Transverse colon (tissue), 4 donors: Measurements from ENCODE around the gene FJX1.

Experiments used
- EP300 ChIP-seq: sonication (generic); formaldehyde crosslinking; IDR thresholded peaks from one replicate; pipeline ENCODE4 v1.6.1; 2017; ENCODE audit warnings: antibody characterized with exemption, low read depth
- POLR2AphosphoS5 ChIP-seq, 3 donors: sonication (generic); formaldehyde crosslinking; IDR thresholded peaks; one replicate each; pipeline ENCODE4 v1.6.1; 2016; ENCODE audit warnings: antibody characterized with exemption in 3 of 3
- TF ChIP-seq, protein P1 (sequence below), 5 experiments: fragments of 200-600 bp in 3 of 5; fragments of 450-650 bp in 2 of 5; sonication (generic) in 3 of 5; IDR thresholded peaks; 1 replicate in 2 of 5; 2 replicates in 3 of 5; pipeline ENCODE4 v1.5.1; 2016 to 2017; ENCODE audit warnings: antibody characterized with exemption in 5 of 5, inconsistent platforms in 3 of 5, mild to moderate bottlenecking in 2 of 5, moderate library complexity in 1 of 5

DNA sequence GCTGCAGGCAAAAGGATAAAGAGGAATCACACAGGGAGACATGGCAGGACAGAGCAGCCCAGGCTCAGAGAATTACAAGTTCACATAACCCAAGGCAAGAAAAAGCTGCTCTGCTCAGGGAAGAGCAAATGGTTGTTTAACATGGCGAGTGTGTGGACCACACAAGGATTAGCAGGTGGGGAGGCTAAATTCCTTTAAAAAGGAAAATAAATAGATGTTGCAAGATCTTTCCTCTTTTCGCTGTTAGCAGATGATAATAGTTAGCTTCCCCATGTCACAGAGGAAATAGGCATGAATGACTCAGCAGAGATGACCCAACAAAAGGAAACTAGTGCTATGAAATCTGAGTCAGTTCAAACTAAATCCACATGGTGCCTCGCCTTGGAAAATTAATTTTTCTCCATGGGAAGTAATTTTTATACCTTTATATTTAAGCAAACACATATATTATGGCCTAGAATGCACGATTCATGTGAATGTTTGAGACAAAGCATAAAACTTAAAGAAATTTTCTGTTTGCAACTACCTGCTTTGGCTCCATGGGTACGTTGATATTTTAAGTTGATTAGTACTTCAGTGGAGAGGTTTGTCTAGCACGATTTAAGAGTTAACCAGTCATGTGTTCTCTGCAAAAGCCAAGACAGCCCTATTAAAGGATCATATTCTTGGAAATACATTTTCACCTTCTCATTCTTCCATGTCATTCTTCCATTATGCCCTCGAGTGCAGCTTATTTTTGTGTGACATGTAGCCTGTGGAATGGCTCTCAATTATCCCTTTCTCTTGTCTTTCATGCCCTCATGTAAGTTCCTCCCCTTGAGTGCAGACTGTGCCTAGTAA lies 38.5 kb upstream of the FJX1 start:
- peak in 1 of 3 donors; percentile 8 for TF ChIP-seq POLR2AphosphoS5 (IDR thresholded peaks at IDR 0.05)
- TF ChIP-seq EP300, result no peak
- TF ChIP-seq, protein P1, sequence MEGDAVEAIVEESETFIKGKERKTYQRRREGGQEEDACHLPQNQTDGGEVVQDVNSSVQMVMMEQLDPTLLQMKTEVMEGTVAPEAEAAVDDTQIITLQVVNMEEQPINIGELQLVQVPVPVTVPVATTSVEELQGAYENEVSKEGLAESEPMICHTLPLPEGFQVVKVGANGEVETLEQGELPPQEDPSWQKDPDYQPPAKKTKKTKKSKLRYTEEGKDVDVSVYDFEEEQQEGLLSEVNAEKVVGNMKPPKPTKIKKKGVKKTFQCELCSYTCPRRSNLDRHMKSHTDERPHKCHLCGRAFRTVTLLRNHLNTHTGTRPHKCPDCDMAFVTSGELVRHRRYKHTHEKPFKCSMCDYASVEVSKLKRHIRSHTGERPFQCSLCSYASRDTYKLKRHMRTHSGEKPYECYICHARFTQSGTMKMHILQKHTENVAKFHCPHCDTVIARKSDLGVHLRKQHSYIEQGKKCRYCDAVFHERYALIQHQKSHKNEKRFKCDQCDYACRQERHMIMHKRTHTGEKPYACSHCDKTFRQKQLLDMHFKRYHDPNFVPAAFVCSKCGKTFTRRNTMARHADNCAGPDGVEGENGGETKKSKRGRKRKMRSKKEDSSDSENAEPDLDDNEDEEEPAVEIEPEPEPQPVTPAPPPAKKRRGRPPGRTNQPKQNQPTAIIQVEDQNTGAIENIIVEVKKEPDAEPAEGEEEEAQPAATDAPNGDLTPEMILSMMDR (IDR thresholded peaks at IDR 0.05), result no peak
